Mesodermal cell (in vitro differentiated cells): Measurements from ENCODE around the gene SLC32A1.
A peak's percentile ranks its signal among the peaks of the same experiment; 100 is the strongest.

Source experiments
- H3K27ac ChIP-seq: 2 replicates; pipeline ENCODE4 v1.7.0; 2013; ENCODE audit warnings: mild to moderate bottlenecking, low read depth, low read length, moderate library complexity; ENCODE audit not compliant: severe bottlenecking
- H3K36me3 ChIP-seq: 2 replicates; pipeline ENCODE4 v1.7.1; 2013; ENCODE audit warnings: mild to moderate bottlenecking, low read length, moderate library complexity; ENCODE audit not compliant: control insufficient read depth, insufficient read depth
- H3K4me1 ChIP-seq: one replicate; pipeline ENCODE4 v1.7.1; 2013; ENCODE audit warnings: mild to moderate bottlenecking, low read length; ENCODE audit not compliant: insufficient read depth, control insufficient read depth, poor library complexity, severe bottlenecking
- H3K4me3 ChIP-seq: 2 replicates; pipeline ENCODE4 v1.7.0; 2013; ENCODE audit warnings: low read length, control low read depth, mild to moderate bottlenecking; ENCODE audit not compliant: insufficient read depth, poor library complexity, severe bottlenecking; ENCODE audit errors: extremely low read depth
- H3K9me3 ChIP-seq: 2 replicates; pipeline ENCODE4 v1.7.1; 2013; ENCODE audit warnings: mild to moderate bottlenecking, low read length, moderate library complexity; ENCODE audit not compliant: control insufficient read depth
- WGBS, 2 experiments: methylation state at CpG; one replicate each; pipeline ENCODE4 v1.1.5; 2013; ENCODE audit warnings: missing lambda C conversion rate in 2 of 2; ENCODE audit not compliant: insufficient coverage in 2 of 2; 5-methylcytosine and 5-hydroxymethylcytosine counted together

The SLC32A1 gene

DNA sequence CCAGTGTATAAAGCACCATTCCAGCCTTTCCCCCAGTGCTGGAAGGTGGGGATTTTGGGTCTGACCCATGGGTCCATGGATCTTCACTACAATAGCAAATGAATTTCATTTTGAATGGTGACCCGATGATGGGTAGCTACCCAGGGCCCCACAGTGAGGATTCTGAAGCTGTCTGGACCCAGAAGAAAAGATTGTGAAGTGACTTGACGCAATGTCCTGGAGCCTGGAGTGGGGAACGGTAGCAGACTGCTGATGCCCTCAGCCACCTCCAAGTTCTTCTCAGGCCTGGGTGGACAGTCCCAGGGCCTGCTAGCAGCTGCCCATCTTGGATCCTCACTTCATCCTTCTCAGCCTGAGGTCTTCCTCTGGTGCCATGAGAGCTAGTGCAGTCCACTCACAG lies 23.4 kb upstream of the SLC32A1 start:
- H3K27ac ChIP-seq, result no peak overlapping the region
- no peak overlapping the region for H3K4me3 ChIP-seq
- H3K36me3 ChIP-seq, result no peaks in the 10 kb centered on the region
- H3K9me3 ChIP-seq, result no peaks in the 10 kb centered on the region
- 80 to 81% methylated on average over 3 of the region's 3 CpGs for WGBS, 2 experiments
- H3K4me1 ChIP-seq, result no peaks in the 10 kb centered on the region

GRCh38 chr20:38703526-38703925 lies 20.8 kb upstream of the SLC32A1 start:
- Histone ChIP-seq H3K4me3 (no peak overlapping the region), H3K4me1 (no peaks in the 10 kb centered on the region), H3K27ac (no peak overlapping the region), H3K9me3 (no peaks in the 10 kb centered on the region), H3K36me3 (no peaks in the 10 kb centered on the region)
- 76 to 86% methylated on average over 2 to 3 of the region's 3 CpGs for WGBS, 2 experiments

DNA sequence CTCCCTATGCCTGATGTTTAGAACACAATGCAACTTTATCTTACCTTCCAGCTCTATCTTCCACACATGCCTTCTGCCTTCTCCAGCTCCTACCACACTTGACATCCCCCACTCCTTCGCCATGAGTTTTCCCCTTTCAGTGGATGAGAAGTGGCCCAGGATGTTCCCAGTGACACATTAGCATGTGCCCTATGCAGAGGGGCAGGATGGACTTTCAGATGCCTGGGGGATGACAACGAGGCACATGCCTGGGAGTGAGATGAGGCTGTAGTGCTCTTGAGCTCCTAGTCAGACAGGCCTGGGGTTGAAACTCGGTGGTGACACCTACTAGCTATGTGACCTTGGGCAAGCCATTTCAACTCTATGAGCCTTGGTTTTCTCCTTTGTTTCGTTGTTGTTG lies 20.1 kb upstream of the SLC32A1 start:
- no peaks in the 10 kb centered on the region for H3K9me3 ChIP-seq
- 45 to 76% methylated on average over 3 of the region's 4 CpGs for WGBS, 2 experiments
- no peaks in the 10 kb centered on the region for H3K36me3 ChIP-seq

DNA sequence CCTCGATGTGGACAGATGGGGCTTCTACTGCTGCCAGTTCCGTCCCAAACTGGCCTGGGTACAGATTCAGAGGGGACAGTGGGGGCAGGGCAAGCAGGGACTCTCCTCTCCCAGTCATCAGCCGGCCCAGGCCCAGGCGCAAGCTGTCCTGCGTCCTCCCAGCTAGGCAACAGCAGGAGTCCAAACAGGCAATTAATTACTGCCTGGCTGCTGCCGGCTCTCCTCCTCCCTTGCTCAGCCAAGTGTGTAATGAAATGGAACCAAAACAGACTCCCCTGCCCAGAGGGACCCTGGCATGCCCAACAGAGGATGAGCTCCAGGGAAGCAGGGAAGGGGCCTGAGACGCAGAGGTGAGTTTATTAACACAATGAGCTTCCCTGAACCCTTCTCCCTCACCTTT lies 17.8 kb upstream of the SLC32A1 start:
- no peaks in the 10 kb centered on the region for H3K4me1 ChIP-seq
- H3K27ac ChIP-seq, result no peak overlapping the region
- H3K36me3 ChIP-seq, result no peaks in the 10 kb centered on the region
- WGBS, 2 experiments, result 33 to 36% methylated on average over 6 of the region's 7 CpGs
- H3K9me3 ChIP-seq, result no peaks in the 10 kb centered on the region
- no peak overlapping the region for H3K4me3 ChIP-seq

More for the DNA sequence above, 20.1 kb upstream of the SLC32A1 start:
- Histone ChIP-seq H3K4me1 (no peaks in the 10 kb centered on the region), H3K4me3 (no peak overlapping the region), H3K27ac (no peak overlapping the region)

DNA sequence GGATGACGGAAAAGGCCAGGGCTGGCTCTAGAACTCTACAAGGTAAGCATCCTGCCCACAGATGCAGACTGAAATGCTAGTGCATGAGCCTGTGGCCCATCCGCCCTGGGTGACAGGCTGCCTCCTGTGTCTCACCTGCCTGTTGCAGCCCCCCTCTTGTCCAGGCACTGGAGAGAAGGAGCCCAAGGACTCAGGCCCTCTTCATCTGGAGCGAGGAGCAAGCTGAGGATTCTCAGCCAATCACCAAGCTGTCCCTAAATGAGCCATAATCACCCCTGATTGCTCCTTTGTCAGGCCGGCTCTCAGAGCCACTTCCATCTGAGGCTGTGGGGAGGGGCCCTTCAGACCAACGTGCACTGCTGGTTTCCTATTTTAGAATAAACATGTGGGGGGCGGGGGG lies 10.0 kb upstream of the SLC32A1 start:
- Histone ChIP-seq H3K4me1 (no peaks in the 10 kb centered on the region), H3K4me3 (no peak overlapping the region), H3K9me3 (no peaks in the 10 kb centered on the region), H3K36me3 (no peaks in the 10 kb centered on the region), H3K27ac (no peak overlapping the region)
- WGBS, 2 experiments, result 40 to 57% methylated on average over 4 to 6 of the region's 6 CpGs

DNA sequence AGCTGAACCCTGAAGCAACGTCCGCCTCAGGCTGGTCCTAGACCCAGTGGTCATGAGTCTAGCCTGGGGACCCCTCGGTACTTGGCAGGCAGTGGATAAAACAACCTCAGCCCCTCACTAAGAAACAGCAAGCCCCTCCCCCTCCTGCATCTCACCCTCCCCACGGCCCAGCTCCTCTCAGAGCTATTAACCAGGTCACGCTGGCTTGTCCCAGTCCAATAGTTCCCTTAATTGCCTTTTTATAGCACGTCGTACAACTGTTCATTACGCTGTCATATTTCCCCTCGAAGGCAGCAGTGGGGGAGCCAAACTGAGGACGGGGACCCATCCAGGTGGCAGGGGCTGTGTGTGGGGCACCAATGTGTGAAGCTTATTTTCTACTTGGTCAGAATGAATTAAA lies 8.6 kb upstream of the SLC32A1 start:
- WGBS, 2 experiments, result 77 to 84% methylated on average over 8 to 10 of the region's 10 CpGs
- H3K36me3 ChIP-seq, result no peaks in the 10 kb centered on the region
- no peak overlapping the region for H3K27ac ChIP-seq
- no peaks in the 10 kb centered on the region for H3K4me1 ChIP-seq
- no peak overlapping the region for H3K4me3 ChIP-seq
- no peaks in the 10 kb centered on the region for H3K9me3 ChIP-seq

DNA sequence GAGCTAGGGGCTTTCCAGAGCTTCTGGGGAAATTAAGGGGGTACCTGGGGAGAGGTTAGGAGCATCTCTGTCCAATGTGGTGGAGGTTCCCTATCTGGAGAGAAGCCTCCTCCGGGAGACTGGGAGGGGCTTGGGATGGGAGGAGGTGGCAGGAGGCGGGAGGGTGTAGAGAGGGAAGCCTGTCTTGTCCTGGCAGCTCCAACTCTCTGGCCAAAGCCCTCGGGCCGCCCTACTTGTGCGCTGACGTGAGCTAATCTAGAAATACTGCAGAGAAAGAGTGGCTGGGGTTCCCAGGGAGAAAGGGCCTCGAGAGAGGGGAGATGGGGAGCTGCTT lies 1.6 kb upstream of the SLC32A1 start:
- H3K9me3 ChIP-seq, result no peaks in the 10 kb centered on the region
- no peak overlapping the region for H3K27ac ChIP-seq
- H3K4me3 ChIP-seq, result no peak overlapping the region
- 0 to 4% methylated on average over 2 to 6 of the region's 7 CpGs for WGBS, 2 experiments
- peaks cover 3% of the 10 kb centered on the region for H3K4me1 ChIP-seq
- no peaks in the 10 kb centered on the region for H3K36me3 ChIP-seq

- 0 to 2% methylated on average over 35 to 40 of the region's 56 CpGs for WGBS, 2 experiments
- no peaks in the 10 kb centered on the region for H3K9me3 ChIP-seq
- no peak overlapping the region for H3K27ac ChIP-seq
- H3K4me1 ChIP-seq, result peaks cover 3% of the 10 kb centered on the region
- peak overlapping the region; percentile 14 for H3K4me3 ChIP-seq
- no peaks in the 10 kb centered on the region for H3K36me3 ChIP-seq
Measured at GRCh38 chr20:38723017-38723847, 1.1 kb upstream of the SLC32A1 start.

DNA sequence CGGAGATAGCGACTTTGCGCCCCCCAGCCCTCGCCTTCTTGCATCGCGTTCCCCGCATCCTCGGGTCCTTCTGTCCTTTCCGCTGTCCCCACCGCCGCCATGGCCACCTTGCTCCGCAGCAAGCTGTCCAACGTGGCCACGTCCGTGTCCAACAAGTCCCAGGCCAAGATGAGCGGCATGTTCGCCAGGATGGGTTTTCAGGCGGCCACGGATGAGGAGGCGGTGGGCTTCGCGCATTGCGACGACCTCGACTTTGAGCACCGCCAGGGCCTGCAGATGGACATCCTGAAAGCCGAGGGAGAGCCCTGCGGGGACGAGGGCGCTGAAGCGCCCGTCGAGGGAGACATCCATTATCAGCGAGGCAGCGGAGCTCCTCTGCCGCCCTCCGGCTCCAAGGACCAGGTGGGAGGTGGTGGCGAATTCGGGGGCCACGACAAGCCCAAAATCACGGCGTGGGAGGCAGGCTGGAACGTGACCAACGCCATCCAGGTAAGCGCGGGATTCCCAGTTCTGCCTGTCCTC lies 401 bp downstream of the SLC32A1 start:
- Histone ChIP-seq H3K4me3 (no peak overlapping the region), H3K27ac (no peak overlapping the region), H3K36me3 (no peaks in the 10 kb centered on the region), H3K4me1 (peaks cover 3% of the 10 kb centered on the region), H3K9me3 (no peaks in the 10 kb centered on the region)
- WGBS, 2 experiments, result 0 to 1% methylated on average over 39 to 46 of the region's 46 CpGs

- Histone ChIP-seq H3K27ac (no peak overlapping the region), H3K4me1 (peaks cover 3% of the 10 kb centered on the region), H3K9me3 (no peaks in the 10 kb centered on the region), H3K4me3 (no peak overlapping the region), H3K36me3 (no peaks in the 10 kb centered on the region)
- WGBS, 2 experiments, result 10 to 12% methylated on average over 15 of the region's 35 CpGs
Measured at GRCh38 chr20:38725148-38725901, 1.0 kb downstream of the SLC32A1 start.
